Loucy (cell line): ENCODE measurements around the gene FBXW8.

Experiments
- CTCF ChIP-seq: fragments of 200-600 bp; sonication (generic); conservative IDR thresholded peaks from 2 replicates; pipeline ENCODE4 v1.5.1; 2014; ENCODE audit warnings: mild to moderate bottlenecking, antibody characterized with exemption, low read length
- EZH2phosphoT487 ChIP-seq: fragments of 200-600 bp; IDR thresholded peaks from 2 replicates; pipeline ENCODE4 v1.6.1; 2018; ENCODE audit warnings: antibody characterized with exemption, mild to moderate bottlenecking, moderate library complexity, borderline replicate concordance

GRCh38 chr12:116964054-116965050 lies 53.6 kb downstream of the FBXW8 start:
- TF ChIP-seq EZH2phosphoT487: no peak
- TF ChIP-seq CTCF: no peak
